HEK293T (cell line): ENCODE data around the gene SOX30.

ENCODE experiments used
- FOXK2 ChIP-seq: fragments of 450-650 bp; IDR thresholded peaks from 2 replicates; pipeline ENCODE4 v1.6.1; 2016; ENCODE audit warnings: mild to moderate bottlenecking
- LEF1 ChIP-seq: fragments of 450-650 bp; IDR thresholded peaks from 2 replicates; pipeline ENCODE4 v1.6.1; 2017; ENCODE audit warnings: mild to moderate bottlenecking, borderline replicate concordance
- SP1 ChIP-seq: fragments of 450-650 bp; IDR thresholded peaks from 2 replicates; pipeline ENCODE4 v1.6.1; 2017
- TARDBP ChIP-seq: fragments of 450-650 bp; IDR thresholded peaks from 2 replicates; pipeline ENCODE4 v1.6.1; 2016

GRCh38 chr5:157584628-157585027 is 67.6 kb downstream of the SOX30 start:
- TF ChIP-seq SP1 = no peak
- no peak for TF ChIP-seq FOXK2
- no peak for TF ChIP-seq TARDBP
- no peak for TF ChIP-seq LEF1
